GM19035 (cell line): ENCODE data around the gene LINGO4.

Experiments used
- ATAC-seq: cut with Tn5 transposase; IDR thresholded peaks from one replicate; pipeline ENCODE4 v1.9.1; 2021; ENCODE audit not compliant: unreplicated experiment

LINGO4 gene

DNA sequence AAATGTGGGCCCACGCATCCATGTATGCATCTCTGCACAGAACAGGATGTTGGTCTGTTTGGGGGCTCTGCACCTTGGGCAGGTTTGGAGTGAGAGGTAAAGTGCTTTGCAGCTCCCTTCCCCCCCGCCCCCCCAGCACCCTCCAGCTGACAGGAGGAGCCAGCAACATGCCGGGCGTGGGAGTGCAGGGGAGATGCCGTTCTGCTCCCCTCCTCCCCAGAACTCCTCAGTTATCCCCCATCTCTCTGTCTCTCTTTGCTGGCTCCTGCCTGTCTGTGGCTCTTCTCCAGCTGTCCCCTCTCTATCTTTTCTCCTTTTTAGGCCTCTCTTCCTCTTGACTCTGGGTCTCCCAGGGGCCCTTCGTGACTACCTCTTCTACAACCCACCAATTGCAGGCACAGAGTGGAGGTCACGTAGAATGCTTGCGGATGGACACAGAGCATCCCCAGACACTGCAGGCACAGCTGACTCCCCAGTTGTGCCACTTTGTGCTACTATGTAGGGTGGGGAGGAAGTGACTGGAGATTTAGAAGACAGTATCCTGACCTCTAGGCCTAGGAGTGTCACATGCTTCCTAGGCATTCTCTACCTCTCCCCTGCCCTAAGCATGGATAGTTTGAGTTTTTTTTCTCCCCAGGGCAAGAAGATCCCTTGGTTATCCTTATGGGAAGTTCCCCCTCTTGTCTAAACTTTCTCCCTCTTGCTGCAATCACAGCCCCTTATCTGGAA, 28.1 kb upstream of the LINGO4 start:
- no peak for ATAC-seq

- no peak for ATAC-seq
Observed at GRCh38 chr1:151832318-151832980, 27.2 kb upstream of the LINGO4 start.

GRCh38 chr1:151831605-151832004, 26.4 kb upstream of the LINGO4 start, which contains the start of gene RORC:
TSS of gene RORC (minus strand) at chr1:151831802. CDS start at chr1:151831764, 38 bp downstream.
- ATAC-seq = no peak

DNA sequence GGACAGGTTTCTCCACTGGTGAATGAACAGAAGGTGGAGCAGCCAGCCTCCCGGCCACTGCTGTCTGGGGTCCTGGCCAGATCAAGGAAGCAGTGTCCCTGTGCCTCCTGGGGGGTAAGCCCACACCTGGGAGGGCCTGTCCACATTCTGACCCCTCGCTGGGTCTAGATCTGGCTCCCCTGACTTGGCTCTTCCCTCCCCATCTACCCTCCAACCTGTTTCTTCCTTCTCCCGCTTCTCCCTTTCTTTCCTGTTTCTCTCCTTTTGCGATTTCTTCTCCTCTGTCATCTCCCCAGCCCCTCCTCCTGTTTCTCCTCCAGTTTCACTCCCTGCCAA, 26.0 kb upstream of the LINGO4 start:
- ATAC-seq = no peak

DNA sequence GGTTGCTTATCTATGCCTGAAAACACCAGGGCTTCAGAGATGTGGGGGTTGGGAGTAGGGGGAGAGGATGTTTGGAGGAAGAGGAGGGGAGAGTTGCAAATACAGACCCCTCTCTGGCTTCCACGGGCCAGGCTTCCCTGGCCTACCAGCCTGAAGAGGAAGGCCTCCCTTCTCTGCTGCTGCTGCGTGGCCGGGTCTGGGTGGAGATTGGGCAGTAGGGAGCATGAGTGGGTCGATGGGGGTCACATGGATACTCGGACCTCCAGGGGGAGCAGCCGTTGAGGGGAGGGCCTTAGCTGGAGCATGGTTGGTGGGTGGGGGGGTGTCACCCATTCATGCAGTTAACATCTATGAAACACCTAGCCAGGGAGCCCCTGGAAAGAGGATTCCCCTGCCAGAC, 24.8 kb upstream of the LINGO4 start:
- no peak for ATAC-seq

DNA sequence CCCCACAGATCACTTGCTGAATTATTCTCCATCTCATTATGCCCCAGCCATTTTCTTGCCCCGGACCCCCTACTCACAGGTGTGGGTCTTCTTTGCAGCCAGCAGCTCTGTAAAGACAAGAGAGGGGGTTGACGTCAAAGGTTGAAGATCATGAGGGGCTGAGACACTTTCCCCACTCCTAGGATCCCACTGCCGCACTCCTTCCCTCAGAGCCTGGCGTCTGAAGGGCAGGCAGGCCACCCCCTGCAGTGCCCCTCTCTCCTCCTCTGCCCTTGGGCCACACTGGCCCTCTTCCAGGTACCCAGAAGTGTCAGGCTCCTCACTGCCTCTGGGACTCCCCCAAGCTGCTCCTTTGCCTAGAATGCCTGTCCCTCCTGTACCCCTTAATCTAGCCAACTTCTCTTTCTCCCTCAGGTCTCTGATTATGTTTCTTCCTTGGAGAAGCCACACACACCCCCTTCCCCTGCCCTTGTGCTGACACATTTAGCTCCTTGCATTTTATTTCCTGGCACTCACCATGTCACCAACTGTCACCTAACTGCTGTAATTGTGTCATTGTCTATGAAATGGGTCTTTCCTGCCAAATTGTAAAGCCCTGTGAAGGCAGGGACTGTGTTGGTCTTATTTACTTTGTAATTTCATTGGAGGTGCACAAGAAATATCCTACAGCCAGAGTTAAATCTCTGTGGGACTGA, 24.3 kb upstream of the LINGO4 start:
- ATAC-seq = no peak

GRCh38 chr1:151828921-151829320, 23.7 kb upstream of the LINGO4 start:
- ATAC-seq = no peak

GRCh38 chr1:151827853-151828252, 22.6 kb upstream of the LINGO4 start:
- ATAC-seq = no peak

GRCh38 chr1:151825751-151826660, 20.8 kb upstream of the LINGO4 start:
- no peak for ATAC-seq

DNA sequence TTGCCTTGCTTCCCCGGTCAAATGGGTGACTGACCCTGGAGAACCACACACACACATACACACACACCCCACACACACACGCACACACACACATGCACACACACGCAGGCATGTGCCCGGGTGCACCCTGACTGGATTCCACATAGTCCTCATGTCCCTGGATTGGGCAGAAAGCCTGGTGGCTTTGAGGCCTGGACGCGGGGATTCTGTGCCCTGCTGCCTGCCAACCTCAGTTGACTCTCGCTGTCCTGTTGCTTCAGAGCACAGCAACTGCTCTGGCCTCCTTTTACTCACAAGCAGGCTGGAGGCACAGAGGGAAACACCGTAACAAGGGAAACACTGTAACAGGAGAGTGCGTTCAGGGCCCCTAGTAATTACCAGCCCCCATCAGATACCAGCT, 20.0 kb upstream of the LINGO4 start:
- no peak for ATAC-seq

GRCh38 chr1:151823175-151823574, 18.0 kb upstream of the LINGO4 start:
- no peak for ATAC-seq

- no peak for ATAC-seq
Observed at GRCh38 chr1:151822404-151822803, 17.2 kb upstream of the LINGO4 start.

DNA sequence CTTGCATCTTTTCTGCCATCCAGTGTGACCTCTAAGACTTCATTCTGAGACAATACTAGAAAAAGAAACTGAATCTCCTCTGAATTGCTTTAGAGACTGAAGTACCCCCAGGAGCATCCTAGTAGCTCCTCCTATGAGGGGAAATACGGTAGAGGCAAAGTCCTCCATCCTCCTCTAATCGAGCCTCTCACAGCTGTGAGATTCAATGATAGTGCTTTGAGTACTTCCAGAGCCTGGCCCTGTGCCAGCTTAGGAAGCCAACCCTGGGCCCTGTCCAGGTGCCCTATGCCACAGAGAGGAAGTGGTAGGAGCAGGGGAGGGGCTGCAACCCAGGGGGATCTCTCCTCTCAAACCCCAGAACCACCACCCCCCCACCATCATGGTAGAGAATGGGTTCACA, 15.7 kb upstream of the LINGO4 start:
- no peak for ATAC-seq

- no peak for ATAC-seq
Observed at GRCh38 chr1:151819976-151820623, 14.9 kb upstream of the LINGO4 start.

DNA sequence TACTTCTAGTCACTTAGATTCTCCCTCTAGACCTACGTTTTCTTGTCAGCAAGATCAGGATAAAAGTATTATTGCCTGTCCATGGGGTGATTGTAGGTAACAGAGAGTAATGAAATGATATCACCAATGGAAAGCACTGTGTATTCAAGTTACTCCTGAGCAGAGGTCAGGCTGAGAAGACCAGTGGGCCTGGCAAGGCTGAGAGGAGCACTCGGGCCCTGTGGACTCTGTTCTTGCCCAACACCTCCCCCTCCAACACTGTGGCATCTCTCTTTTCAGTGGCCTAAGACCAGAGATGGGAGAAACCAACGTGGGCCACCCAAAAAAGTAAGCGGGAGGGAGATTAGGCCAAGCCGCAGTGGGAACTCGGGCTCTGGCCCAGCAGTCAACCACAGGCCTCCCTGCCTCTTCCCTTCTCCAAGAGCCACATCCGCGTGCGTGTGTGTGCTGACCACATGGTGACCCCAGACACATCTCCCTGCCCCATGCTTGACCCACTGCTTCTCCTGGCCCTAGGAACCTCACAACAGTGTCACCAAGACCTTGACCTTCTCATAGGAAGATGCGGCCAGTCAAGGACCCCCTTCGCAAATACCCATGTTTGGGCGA, 14.1 kb upstream of the LINGO4 start:
- ATAC-seq = no peak

GRCh38 chr1:151817353-151817730, 12.1 kb upstream of the LINGO4 start:
- no peak for ATAC-seq

GRCh38 chr1:151816548-151817352, 11.5 kb upstream of the LINGO4 start:
- ATAC-seq = no peak

GRCh38 chr1:151815716-151816327, 10.6 kb upstream of the LINGO4 start:
- no peak for ATAC-seq

- ATAC-seq = no peak
Observed at GRCh38 chr1:151814971-151815545, 9.8 kb upstream of the LINGO4 start.
